ENCODE results near the gene TMTC1. TPM values are rescaled to one million over a fixed set of nuclear protein-coding genes. Genes with fewer than 3 reads are reported as not detected.
A peak's percentile ranks its signal among the peaks of the same experiment; 100 is the strongest.

TMTC1 gene
- total RNA-seq, 1 donor from 2014 or later = 1.4 TPM

- no peak for DNase-seq
- TF ChIP-seq CTCF (IDR thresholded peaks at IDR 0.05; ENCODE audit: partially characterized antibody, unreplicated experiment) = no peak
These were observed 190.7 kb downstream of the TMTC1 start for GRCh38 chr12:29593001-29593400.

GRCh38 chr12:29591140-29592020 is 192.4 kb downstream of the TMTC1 start:
- peaks cover 6% of the 10 kb centered on the region for H3K4me1 Mint-ChIP-seq (ENCODE audit: low read depth, unreplicated experiment)
- H3K27ac Mint-ChIP-seq (ENCODE audit: unreplicated experiment) = peak overlapping the region; percentile 28
- H3K27me3 Mint-ChIP-seq (ENCODE audit: unreplicated experiment) = no peaks in the 10 kb centered on the region
- DNase-seq = peak; percentile 26
- peaks cover 3% of the 10 kb centered on the region for H3K36me3 Mint-ChIP-seq (ENCODE audit: unreplicated experiment)
- peak; percentile 57 for TF ChIP-seq CTCF (IDR thresholded peaks at IDR 0.05; ENCODE audit: partially characterized antibody, unreplicated experiment)
- peaks cover 2% of the 10 kb centered on the region for H3K9me3 Mint-ChIP-seq (ENCODE audit: unreplicated experiment)
- peak overlapping the region; percentile 5 for H3K4me3 Mint-ChIP-seq (ENCODE audit: unreplicated experiment)

More at GRCh38 chr12:29593001-29593400, 190.7 kb downstream of the TMTC1 start:
- Mint-ChIP-seq H3K27me3 (ENCODE audit: unreplicated experiment) (no peaks in the 10 kb centered on the region), H3K27ac (ENCODE audit: unreplicated experiment) (no peak overlapping the region), H3K4me1 (ENCODE audit: low read depth, unreplicated experiment) (peaks cover 6% of the 10 kb centered on the region), H3K36me3 (ENCODE audit: unreplicated experiment) (peaks cover 3% of the 10 kb centered on the region), H3K4me3 (ENCODE audit: unreplicated experiment) (no peak overlapping the region), H3K9me3 (ENCODE audit: unreplicated experiment) (peaks cover 2% of the 10 kb centered on the region)

GRCh38 chr12:29589851-29590250 is 193.9 kb downstream of the TMTC1 start:
- Mint-ChIP-seq H3K4me1 (ENCODE audit: low read depth, unreplicated experiment) (peaks cover 6% of the 10 kb centered on the region), H3K27me3 (ENCODE audit: unreplicated experiment) (no peaks in the 10 kb centered on the region), H3K36me3 (ENCODE audit: unreplicated experiment) (no peaks in the 10 kb centered on the region), H3K9me3 (ENCODE audit: unreplicated experiment) (no peaks in the 10 kb centered on the region), H3K4me3 (ENCODE audit: unreplicated experiment) (no peak overlapping the region), H3K27ac (ENCODE audit: unreplicated experiment) (no peak overlapping the region)
- DNase-seq = no peak
- no peak for TF ChIP-seq CTCF (IDR thresholded peaks at IDR 0.05; ENCODE audit: partially characterized antibody, unreplicated experiment)

- DNase-seq = no peak
- Mint-ChIP-seq H3K4me3 (ENCODE audit: unreplicated experiment) (no peak overlapping the region), H3K27ac (ENCODE audit: unreplicated experiment) (no peak overlapping the region), H3K9me3 (ENCODE audit: unreplicated experiment) (no peaks in the 10 kb centered on the region), H3K27me3 (ENCODE audit: unreplicated experiment) (peaks cover 2% of the 10 kb centered on the region), H3K4me1 (ENCODE audit: low read depth, unreplicated experiment) (peaks cover 6% of the 10 kb centered on the region), H3K36me3 (ENCODE audit: unreplicated experiment) (no peaks in the 10 kb centered on the region)
- no peak for TF ChIP-seq CTCF (IDR thresholded peaks at IDR 0.05; ENCODE audit: partially characterized antibody, unreplicated experiment)
These were observed 194.4 kb downstream of the TMTC1 start for GRCh38 chr12:29589286-29589820.

Data from glutamatergic neuron (in vitro differentiated cells).